Inferior parietal cortex (tissue), 1 donor: Measurements from ENCODE around the gene TARBP2.
"Not testable (repeated sequence)": the region's sequence is repeated elsewhere in the genome, so short reads cannot be mapped to it uniquely, and the experiment has no call there.

Experiments
- DNase-seq: peaks from one replicate; pipeline ENCODE4 v3.0.0-alpha.2; 2016; ENCODE audit errors: extremely low spot score

The TARBP2 gene

GRCh38 chr12:53474819-53475218 lies 26.3 kb upstream of the TARBP2 start:
- no peak for DNase-seq

GRCh38 chr12:53476769-53477209 lies 24.3 kb upstream of the TARBP2 start:
- no peak for DNase-seq

GRCh38 chr12:53478865-53479264 lies 22.2 kb upstream of the TARBP2 start:
- DNase-seq, result no peak

GRCh38 chr12:53479331-53479730 lies 21.8 kb upstream of the TARBP2 start:
- no peak for DNase-seq

- DNase-seq, result no peak
Measured at GRCh38 chr12:53480491-53481442, 20.3 kb upstream of the TARBP2 start.

GRCh38 chr12:53481458-53481857 lies 19.6 kb upstream of the TARBP2 start:
- DNase-seq, result not testable (repeated sequence)

- DNase-seq, result no peak
Measured at GRCh38 chr12:53481939-53482586, 19.0 kb upstream of the TARBP2 start.

- no peak for DNase-seq
Measured at GRCh38 chr12:53482626-53483168, 18.4 kb upstream of the TARBP2 start.

GRCh38 chr12:53483225-53483978 lies 17.7 kb upstream of the TARBP2 start:
- DNase-seq, result no peak

- DNase-seq, result no peak
Measured at GRCh38 chr12:53483979-53484377, 17.1 kb upstream of the TARBP2 start.

- no peak for DNase-seq
Measured at GRCh38 chr12:53484686-53485575, 16.2 kb upstream of the TARBP2 start.

- DNase-seq, result no peak
Measured at GRCh38 chr12:53485955-53486735, 14.9 kb upstream of the TARBP2 start.

- no peak for DNase-seq
Measured at GRCh38 chr12:53486736-53487487, 14.2 kb upstream of the TARBP2 start.

- DNase-seq, result no peak
Measured at GRCh38 chr12:53489242-53489864, 11.7 kb upstream of the TARBP2 start.

GRCh38 chr12:53492188-53492587 lies 8.9 kb upstream of the TARBP2 start:
- DNase-seq, result no peak

- DNase-seq, result peak; percentile 90
Measured at GRCh38 chr12:53492830-53493609, 8.1 kb upstream of the TARBP2 start.

- DNase-seq, result no peak
Measured at GRCh38 chr12:53493610-53494391, 7.3 kb upstream of the TARBP2 start.
